Left lung (tissue), 10 donors: ENCODE measurements around the gene RASSF6. TPM values are rescaled to one million over a fixed set of nuclear protein-coding genes. Genes with fewer than 3 reads are reported as not detected.

ENCODE experiments used
- ATAC-seq: fragments of 200-7000 bp; cut with Tn5 transposase; one replicate; pipeline ENCODE4 v1.9.1; 2020; ENCODE audit warnings: moderate library complexity
- DNase-seq, 4 donors: peaks; one replicate each; pipeline ENCODE4 v3.0.0-alpha.2; 2013 to 2020
- H3K27ac ChIP-seq, 2 donors: fragments of 200-600 bp; sonication (generic) in 1 of 2; one replicate each; pipeline versions ENCODE4 v1.5.0 to v1.8.0; 2020 to 2021
- H3K27me3 ChIP-seq, 2 donors: fragments of 200-600 bp; sonication (generic) in 1 of 2; one replicate each; pipeline versions ENCODE4 v1.5.0 to v1.8.0; 2020 to 2021
- H3K36me3 ChIP-seq, 2 donors: fragments of 200-600 bp; sonication (generic) in 1 of 2; one replicate each; pipeline versions ENCODE4 v1.5.0 to v1.8.0; 2020 to 2021
- H3K4me1 ChIP-seq, 2 donors: fragments of 200-600 bp; one replicate each; pipeline ENCODE4 v1.8.0; 2021
- H3K4me3 ChIP-seq, 2 donors: fragments of 200-600 bp; sonication (generic) in 1 of 2; one replicate each; pipeline versions ENCODE4 v1.5.0 to v1.8.0; 2020 to 2021; ENCODE audit warnings: mild to moderate bottlenecking in 1 of 2
- H3K9me3 ChIP-seq, 2 donors: fragments of 200-600 bp; sonication (generic) in 1 of 2; one replicate each; pipeline versions ENCODE4 v1.5.0 to v1.8.0; 2020 to 2021
- intact Hi-C, 2 donors: fragments of 100-400 bp; cut with DNase I; formaldehyde crosslinking; loops; one replicate each; pipeline versions ENCODE4 v1.11.2 to v1.14.2; 2022
- polyA plus RNA-seq, 6 donors: library from polyadenylated mRNA; unstranded; fragments of 120-200 nt; gene quantifications; one replicate each; pipeline ENCODE4 v1.2.1, GENCODE V29; 2013; ENCODE audit not compliant: insufficient read length in 6 of 6
- total RNA-seq, 2 donors: library from RNA; stranded (reverse); fragmentation: NEBNext Ultra II Directional; extraction: Animal tissue kit (Norgen Biotek cat#: 25700); gene quantifications; one replicate each; pipeline ENCODE4 v1.2.1, GENCODE V29; 2021
- TF ChIP-seq, protein P1 (sequence below), 2 donors: fragments of 200-600 bp; sonication (generic) in 1 of 2; IDR thresholded peaks; one replicate each; pipeline versions ENCODE4 v1.5.0 to v1.8.0; 2021; ENCODE audit warnings: antibody characterized with exemption in 2 of 2
- donor health status: DM: no; HTN: yes; CAD: no.
- donor health status: DM: no; HTN: no; CAD: no.

The RASSF6 gene
- total and polyA plus RNA-seq, 8 donors = 1.3 to 3.3 (median 2.2) TPM

DNA sequence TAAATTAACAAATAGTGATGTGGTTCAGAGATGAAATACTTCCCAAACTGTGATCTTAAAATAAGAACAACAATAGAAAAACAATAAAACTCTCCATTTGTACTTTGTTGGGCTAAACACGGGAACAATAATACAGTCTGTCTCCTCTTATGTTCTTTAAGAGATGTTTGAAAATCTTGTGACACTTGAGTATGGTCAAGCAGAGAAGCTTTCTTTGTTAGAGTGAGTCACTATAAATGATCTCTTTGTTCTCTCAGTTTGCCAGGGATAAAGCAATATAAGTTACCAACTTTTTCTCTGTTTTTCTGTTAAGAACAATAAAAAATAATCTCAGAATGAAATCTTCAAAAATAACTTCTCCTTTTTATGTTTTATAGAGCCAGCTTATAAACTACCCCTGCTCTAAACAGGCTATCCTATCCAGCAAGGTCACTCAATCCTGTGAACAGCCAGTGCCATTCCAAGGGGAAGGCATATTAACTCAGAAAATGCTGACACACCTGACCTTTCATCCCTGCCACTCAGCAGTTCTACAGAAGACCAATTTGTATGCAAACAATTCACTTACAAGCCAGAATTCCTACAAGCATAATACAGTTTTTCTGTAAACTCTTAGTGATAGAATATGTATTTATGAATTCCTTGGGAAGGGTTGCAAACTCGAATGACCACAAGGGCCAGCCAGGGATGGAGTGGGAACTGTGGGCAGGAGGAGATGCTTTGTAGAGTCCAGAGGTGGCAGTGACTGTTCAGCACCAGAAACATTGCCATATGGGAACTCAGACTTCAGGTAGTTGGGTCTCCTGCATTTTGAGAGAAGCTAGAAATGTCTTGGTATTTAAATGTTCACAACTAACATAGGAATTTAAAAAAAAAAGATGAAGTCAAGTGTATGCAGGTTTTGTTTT is 86.5 kb downstream of the RASSF6 start:
- ATAC-seq (no peak), DNase-seq (no peak)
- Histone ChIP-seq H3K4me1 (no peaks in the 10 kb centered on the region), H3K36me3 (no peaks in the 10 kb centered on the region), H3K9me3 (no peaks in the 10 kb centered on the region), H3K27me3 (no peaks in the 10 kb centered on the region), H3K27ac (no peak overlapping the region), H3K4me3 (no peak overlapping the region)
- TF ChIP-seq, protein P1, sequence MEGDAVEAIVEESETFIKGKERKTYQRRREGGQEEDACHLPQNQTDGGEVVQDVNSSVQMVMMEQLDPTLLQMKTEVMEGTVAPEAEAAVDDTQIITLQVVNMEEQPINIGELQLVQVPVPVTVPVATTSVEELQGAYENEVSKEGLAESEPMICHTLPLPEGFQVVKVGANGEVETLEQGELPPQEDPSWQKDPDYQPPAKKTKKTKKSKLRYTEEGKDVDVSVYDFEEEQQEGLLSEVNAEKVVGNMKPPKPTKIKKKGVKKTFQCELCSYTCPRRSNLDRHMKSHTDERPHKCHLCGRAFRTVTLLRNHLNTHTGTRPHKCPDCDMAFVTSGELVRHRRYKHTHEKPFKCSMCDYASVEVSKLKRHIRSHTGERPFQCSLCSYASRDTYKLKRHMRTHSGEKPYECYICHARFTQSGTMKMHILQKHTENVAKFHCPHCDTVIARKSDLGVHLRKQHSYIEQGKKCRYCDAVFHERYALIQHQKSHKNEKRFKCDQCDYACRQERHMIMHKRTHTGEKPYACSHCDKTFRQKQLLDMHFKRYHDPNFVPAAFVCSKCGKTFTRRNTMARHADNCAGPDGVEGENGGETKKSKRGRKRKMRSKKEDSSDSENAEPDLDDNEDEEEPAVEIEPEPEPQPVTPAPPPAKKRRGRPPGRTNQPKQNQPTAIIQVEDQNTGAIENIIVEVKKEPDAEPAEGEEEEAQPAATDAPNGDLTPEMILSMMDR (IDR thresholded peaks at IDR 0.05) = no peak
- intact Hi-C loops = no loop called here

DNA sequence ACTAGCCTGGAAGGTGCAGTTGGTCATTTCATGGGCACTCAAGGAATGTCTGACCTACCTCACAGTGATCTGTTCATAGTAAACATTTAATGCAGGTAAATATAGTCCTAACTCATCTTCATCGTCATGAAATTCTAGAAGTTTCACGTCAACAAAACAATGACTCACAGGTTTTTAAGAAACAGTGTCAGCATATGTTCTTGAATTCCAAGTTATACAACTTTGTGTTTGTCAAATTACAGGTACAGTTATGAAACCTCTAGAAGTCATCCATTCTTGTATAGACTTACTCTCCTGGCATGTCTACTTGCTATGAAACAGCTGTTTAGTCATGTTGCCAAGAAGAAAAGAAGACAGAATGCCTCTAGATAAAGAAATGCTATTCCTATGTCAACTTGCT is 92.1 kb downstream of the RASSF6 start:
- H3K4me3 ChIP-seq = no peak overlapping the region
- no peaks in the 10 kb centered on the region for H3K36me3 ChIP-seq
- DNase-seq (no peak), ATAC-seq (no peak)
- TF ChIP-seq, protein P1 (IDR thresholded peaks at IDR 0.05) = no peak
- intact Hi-C loops = no loop called here
- H3K4me1 ChIP-seq = no peaks in the 10 kb centered on the region
- no peak overlapping the region for H3K27ac ChIP-seq
- H3K27me3 ChIP-seq = no peaks in the 10 kb centered on the region
- no peaks in the 10 kb centered on the region for H3K9me3 ChIP-seq

DNA sequence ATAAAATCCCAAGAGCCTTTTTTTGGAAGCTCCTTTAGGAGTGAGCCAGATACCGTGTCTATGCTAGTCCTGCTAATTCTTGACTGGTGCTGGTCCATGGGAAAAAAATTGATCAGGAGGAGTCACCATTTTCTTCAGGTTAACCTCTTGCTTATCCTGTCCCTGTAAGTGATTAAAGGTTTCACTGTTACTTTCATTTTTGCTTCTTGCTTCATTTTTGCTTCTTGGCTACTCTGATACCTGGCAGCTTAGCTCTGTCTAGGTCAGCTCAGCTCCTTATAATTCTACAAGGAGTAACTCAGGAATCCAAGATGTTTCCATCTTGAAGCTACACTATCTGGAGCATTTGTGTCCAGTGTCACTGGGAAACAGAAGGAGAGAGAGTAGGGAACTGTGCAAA is 93.0 kb downstream of the RASSF6 start:
- TF ChIP-seq, protein P1 (IDR thresholded peaks at IDR 0.05) = no peak
- intact Hi-C loops = no loop called here
- Histone ChIP-seq H3K36me3 (no peaks in the 10 kb centered on the region), H3K27me3 (no peaks in the 10 kb centered on the region), H3K4me3 (no peak overlapping the region), H3K4me1 (no peaks in the 10 kb centered on the region), H3K27ac (no peak overlapping the region), H3K9me3 (no peaks in the 10 kb centered on the region)
- ATAC-seq = no peak
- no peak for DNase-seq

DNA sequence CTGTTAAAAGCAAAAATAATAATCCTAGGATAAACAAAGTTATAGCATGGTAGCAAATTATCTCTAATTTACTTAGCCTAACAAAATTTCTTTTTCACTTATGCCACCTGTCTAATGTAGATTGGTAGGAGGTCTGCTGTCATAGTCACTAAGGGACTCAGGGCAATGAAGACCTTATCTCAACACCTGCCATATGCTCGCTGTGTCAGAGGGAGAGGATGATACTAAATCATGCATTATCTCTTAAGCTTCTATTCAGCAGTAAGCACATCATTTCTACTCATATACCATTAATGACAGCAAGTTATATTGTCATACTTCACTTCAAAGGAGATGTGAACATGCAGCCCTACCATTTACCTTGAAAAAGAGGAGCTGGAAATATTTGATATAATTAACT is 94.6 kb downstream of the RASSF6 start:
- H3K36me3 ChIP-seq = no peaks in the 10 kb centered on the region
- TF ChIP-seq, protein P1 (IDR thresholded peaks at IDR 0.05) = no peak
- DNase-seq (no peak), ATAC-seq (no peak)
- H3K27ac ChIP-seq = no peak overlapping the region
- H3K27me3 ChIP-seq = no peaks in the 10 kb centered on the region
- no peaks in the 10 kb centered on the region for H3K9me3 ChIP-seq
- no peak overlapping the region for H3K4me3 ChIP-seq
- intact Hi-C loops = no loop called here
- H3K4me1 ChIP-seq = no peaks in the 10 kb centered on the region

DNA sequence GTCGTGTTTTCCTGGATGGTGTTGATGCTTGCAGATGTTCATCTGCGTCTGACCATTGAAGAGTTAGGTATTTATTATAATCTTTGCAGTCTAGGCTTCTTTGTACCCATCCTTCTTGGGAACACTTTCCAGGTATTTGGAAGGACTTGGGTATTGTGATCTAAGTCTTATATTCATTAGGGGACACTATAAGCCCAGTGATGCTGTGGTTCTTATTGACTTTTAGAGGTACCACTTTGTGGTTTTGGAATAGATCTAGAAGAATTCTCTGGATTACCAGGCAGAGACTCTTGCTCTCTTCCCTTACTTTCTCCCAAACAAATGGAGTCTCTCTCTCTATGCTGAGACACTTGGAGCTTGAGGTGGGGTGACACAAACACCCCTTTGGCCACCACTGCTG is 97.1 kb downstream of the RASSF6 start:
- H3K4me1 ChIP-seq = no peaks in the 10 kb centered on the region
- TF ChIP-seq, protein P1 (IDR thresholded peaks at IDR 0.05) = no peak
- no peaks in the 10 kb centered on the region for H3K27me3 ChIP-seq
- no peaks in the 10 kb centered on the region for H3K9me3 ChIP-seq
- H3K4me3 ChIP-seq = no peak overlapping the region
- no peak overlapping the region for H3K27ac ChIP-seq
- no peaks in the 10 kb centered on the region for H3K36me3 ChIP-seq
- intact Hi-C loops = no loop called here
- DNase-seq = no peak
- no peak for ATAC-seq

Other genes with a start within 250 kb of the RASSF6 start
- under 1 TPM in 1 of 2 donors, not detected in 1; 0.99 TPM for gene ALB, start 216.1 kb downstream of the RASSF6 start, total RNA-seq
- gene ALB, start 216.1 kb downstream of the RASSF6 start, polyA plus RNA-seq = 100 to 1,000 TPM in 1 of 6 donors, 10 to 100 TPM in 1, 1 to 10 TPM in 4; 2.0 to 111 (median 6.0) TPM
- under 1 TPM in 1 of 2 donors, not detected in 1; 0.73 TPM for gene AFP, start 184.2 kb downstream of the RASSF6 start, total RNA-seq
- gene AFP, start 184.2 kb downstream of the RASSF6 start, polyA plus RNA-seq = 10 to 100 TPM in 2 of 6 donors, 1 to 10 TPM in 4; 1.5 to 25.5 (median 5.6) TPM
- not detected for gene AFM, start 138.7 kb downstream of the RASSF6 start, total RNA-seq
- gene AFM, start 138.7 kb downstream of the RASSF6 start, polyA plus RNA-seq = under 1 TPM in 1 of 6 donors, not detected in 5; 0.17 TPM
- 10 to 100 TPM; 12.3 to 80.4 TPM for gene CXCL8, start 120.1 kb upstream of the RASSF6 start, total RNA-seq
- gene CXCL8, start 120.1 kb upstream of the RASSF6 start, polyA plus RNA-seq = 10 to 100 TPM in 1 of 6 donors, 1 to 10 TPM in 5; 1.1 to 10.9 (median 2.0) TPM
- 1 to 10 TPM in 1 of 2 donors, under 1 TPM in 1; 0.15 to 4.8 TPM for gene CXCL6, start 216.2 kb upstream of the RASSF6 start, total RNA-seq
- under 1 TPM in 1 of 6 donors, not detected in 5; 0.26 TPM for gene CXCL6, start 216.2 kb upstream of the RASSF6 start, polyA plus RNA-seq
- gene PF4V1, start 232.9 kb upstream of the RASSF6 start, total RNA-seq = not detected
- 1 to 10 TPM in 1 of 6 donors, under 1 TPM in 2, not detected in 3; 0.53 to 1.0 (median 0.90) TPM for gene PF4V1, start 232.9 kb upstream of the RASSF6 start, polyA plus RNA-seq
- 10 to 100 TPM in 1 of 2 donors, 1 to 10 TPM in 1; 4.1 to 39.0 TPM for gene CXCL1, start 249.0 kb upstream of the RASSF6 start, total RNA-seq
- 1 to 10 TPM in 5 of 6 donors, under 1 TPM in 1; 0.83 to 2.6 (median 2.1) TPM for gene CXCL1, start 249.0 kb upstream of the RASSF6 start, polyA plus RNA-seq